Gastroesophageal sphincter (tissue), 3 donors: Measurements from ENCODE around the gene OAS3.

Experiments used
- EP300 ChIP-seq: sonication (generic); formaldehyde crosslinking; IDR thresholded peaks from one replicate; pipeline ENCODE4 v1.6.1; 2017; ENCODE audit warnings: antibody characterized with exemption, mild to moderate bottlenecking
- TF ChIP-seq, protein P1 (sequence below), 4 experiments: fragments of 200-600 bp in 2 of 4; fragments of 450-650 bp in 2 of 4; sonication (generic) in 1 of 4; IDR thresholded peaks; one replicate each; pipeline ENCODE4 v1.5.1; 2017 to 2019; ENCODE audit warnings: antibody characterized with exemption in 4 of 4, mild to moderate bottlenecking in 2 of 4, moderate library complexity in 2 of 4

DNA sequence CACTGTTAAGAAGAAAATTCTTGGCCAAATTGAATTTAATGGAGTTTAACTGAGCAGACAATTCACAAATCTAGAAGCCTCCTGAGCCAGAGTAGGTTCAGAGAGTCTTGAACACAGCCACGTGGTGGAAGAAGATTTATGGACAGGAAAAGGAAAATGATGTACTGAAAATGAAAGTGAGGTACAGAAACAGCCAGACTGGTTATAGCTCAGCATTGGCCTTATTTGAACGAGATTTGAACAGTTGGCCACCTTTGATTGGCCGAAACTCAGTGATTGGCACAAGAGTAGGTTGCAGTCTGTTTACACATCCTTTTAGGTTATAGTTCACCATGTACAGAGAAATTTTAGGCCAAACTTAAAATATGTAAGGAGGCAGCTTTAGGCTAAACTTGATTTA is 50.0 kb downstream of the OAS3 start:
- no peak for TF ChIP-seq EP300
- TF ChIP-seq, protein P1, sequence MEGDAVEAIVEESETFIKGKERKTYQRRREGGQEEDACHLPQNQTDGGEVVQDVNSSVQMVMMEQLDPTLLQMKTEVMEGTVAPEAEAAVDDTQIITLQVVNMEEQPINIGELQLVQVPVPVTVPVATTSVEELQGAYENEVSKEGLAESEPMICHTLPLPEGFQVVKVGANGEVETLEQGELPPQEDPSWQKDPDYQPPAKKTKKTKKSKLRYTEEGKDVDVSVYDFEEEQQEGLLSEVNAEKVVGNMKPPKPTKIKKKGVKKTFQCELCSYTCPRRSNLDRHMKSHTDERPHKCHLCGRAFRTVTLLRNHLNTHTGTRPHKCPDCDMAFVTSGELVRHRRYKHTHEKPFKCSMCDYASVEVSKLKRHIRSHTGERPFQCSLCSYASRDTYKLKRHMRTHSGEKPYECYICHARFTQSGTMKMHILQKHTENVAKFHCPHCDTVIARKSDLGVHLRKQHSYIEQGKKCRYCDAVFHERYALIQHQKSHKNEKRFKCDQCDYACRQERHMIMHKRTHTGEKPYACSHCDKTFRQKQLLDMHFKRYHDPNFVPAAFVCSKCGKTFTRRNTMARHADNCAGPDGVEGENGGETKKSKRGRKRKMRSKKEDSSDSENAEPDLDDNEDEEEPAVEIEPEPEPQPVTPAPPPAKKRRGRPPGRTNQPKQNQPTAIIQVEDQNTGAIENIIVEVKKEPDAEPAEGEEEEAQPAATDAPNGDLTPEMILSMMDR (IDR thresholded peaks at IDR 0.05) = no peak
